H7 (cell line): ENCODE data around the gene PEAR1. TPM values are rescaled to one million over a fixed set of nuclear protein-coding genes. Genes with fewer than 3 reads are reported as not detected.

Experiments used
- DNase-seq: peaks from one replicate; pipeline ENCODE4 v3.0.0; 2012
- H3K27me3 ChIP-seq: 2 replicates; pipeline ENCODE4 v1.6.0; 2011; ENCODE audit warnings: mild to moderate bottlenecking, low read length; ENCODE audit not compliant: control insufficient read depth, insufficient read depth
- H3K36me3 ChIP-seq: replicated peaks from 2 replicates; pipeline ENCODE4 v1.5.1; 2011; ENCODE audit warnings: low read length; ENCODE audit not compliant: control insufficient read depth, insufficient read depth
- H3K4me3 ChIP-seq: 2 replicates; pipeline ENCODE4 v1.5.1; 2011; ENCODE audit warnings: low read depth, mild to moderate bottlenecking, control low read depth, low read length, moderate library complexity; ENCODE audit not compliant: insufficient read depth
- total RNA-seq: library from RNA; depleted of rRNA; stranded (reverse); fragments of >200 nt; shearing (Covaris generic); gene quantifications from 2 replicates; pipeline ENCODE4 v1.2.3, GENCODE V29; 2014

The PEAR1 gene
- total RNA-seq, 1 experiment from 2014 or later: 1.2 TPM

DNA sequence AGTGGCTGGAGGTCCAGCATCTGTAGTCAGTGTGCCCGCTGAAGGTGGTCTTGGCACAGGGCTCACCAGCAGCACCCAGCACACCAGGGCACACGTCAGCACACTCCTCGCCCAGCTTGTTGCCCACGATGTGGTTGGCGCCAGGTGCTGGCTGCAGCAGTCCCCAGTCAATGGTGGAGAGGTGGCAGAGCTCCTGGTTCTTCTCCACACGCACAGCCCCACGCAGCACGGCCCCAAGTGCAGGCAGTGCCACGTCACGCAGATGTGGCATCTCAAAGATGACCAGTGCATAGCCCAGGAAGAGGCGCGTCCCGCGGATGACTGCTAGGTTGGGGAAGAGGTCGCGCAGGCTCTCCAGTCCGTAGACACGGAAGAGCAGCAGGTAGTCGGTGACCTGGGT, 39.8 kb upstream of the PEAR1 start:
- Histone ChIP-seq H3K4me3 (no peak overlapping the region), H3K36me3 (no peaks in the 10 kb centered on the region), H3K27me3 (peaks cover 76% of the 10 kb centered on the region)
- peak; percentile 37 for DNase-seq

GRCh38 chr1:156854634-156855033, 38.9 kb upstream of the PEAR1 start:
- peaks cover 76% of the 10 kb centered on the region for H3K27me3 ChIP-seq
- no peaks in the 10 kb centered on the region for H3K36me3 ChIP-seq
- no peak overlapping the region for H3K4me3 ChIP-seq
- no peak for DNase-seq

DNA sequence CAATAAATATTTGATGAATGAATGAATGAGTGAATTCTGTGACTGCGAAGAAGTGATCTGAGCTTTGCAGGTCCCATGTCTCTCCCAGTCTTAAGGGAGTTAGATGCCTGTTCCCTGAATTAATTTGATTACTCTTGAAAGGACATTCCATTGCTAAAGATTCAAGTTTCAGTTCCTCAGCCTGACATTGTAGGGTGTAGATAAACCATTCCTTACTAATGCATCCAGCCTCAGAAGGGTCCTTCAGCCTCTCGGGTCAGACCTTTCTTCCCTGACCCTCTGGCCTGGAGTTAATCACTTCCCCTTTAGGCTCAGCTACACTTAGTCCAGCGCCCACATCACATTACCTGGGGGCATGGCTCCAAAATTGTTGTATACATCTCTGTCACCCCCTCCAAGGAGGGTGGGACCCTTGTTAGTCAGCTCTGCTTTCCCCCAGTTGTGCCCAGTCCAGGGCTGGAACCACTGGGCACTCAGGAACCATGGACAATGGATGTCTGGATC, 37.2 kb upstream of the PEAR1 start:
- DNase-seq: no peak
- H3K36me3 ChIP-seq: no peaks in the 10 kb centered on the region
- peaks cover 80% of the 10 kb centered on the region for H3K27me3 ChIP-seq
- no peak overlapping the region for H3K4me3 ChIP-seq

DNA sequence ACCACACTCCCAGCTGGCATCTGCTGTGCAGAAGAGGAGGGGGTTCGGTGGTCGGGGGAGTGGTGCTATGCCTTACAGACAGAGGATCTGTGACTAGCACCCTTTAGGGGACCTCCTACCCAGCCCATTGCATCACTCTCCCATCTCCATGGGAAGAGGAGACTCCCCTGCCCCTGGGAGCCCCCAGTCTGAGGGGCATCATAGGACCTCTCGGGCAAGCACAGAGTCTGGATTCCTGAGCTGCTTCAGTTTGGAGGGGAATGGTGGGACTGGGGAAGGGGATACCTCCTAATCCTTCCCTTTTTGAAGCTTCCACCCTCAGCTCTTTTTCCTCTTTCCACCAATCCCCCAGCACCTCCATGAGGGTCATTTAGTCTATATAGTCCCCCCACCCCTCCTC, 36.0 kb upstream of the PEAR1 start:
- no peaks in the 10 kb centered on the region for H3K36me3 ChIP-seq
- no peak for DNase-seq
- H3K4me3 ChIP-seq: no peak overlapping the region
- peaks cover 84% of the 10 kb centered on the region for H3K27me3 ChIP-seq

GRCh38 chr1:156858555-156858956, 35.0 kb upstream of the PEAR1 start:
- H3K27me3 ChIP-seq: peaks cover 87% of the 10 kb centered on the region
- H3K36me3 ChIP-seq: no peaks in the 10 kb centered on the region
- no peak for DNase-seq
- 0 out of 2 replicates have a peak overlapping the region, but pooled peaks have one; percentile 1 for H3K4me3 ChIP-seq

DNA sequence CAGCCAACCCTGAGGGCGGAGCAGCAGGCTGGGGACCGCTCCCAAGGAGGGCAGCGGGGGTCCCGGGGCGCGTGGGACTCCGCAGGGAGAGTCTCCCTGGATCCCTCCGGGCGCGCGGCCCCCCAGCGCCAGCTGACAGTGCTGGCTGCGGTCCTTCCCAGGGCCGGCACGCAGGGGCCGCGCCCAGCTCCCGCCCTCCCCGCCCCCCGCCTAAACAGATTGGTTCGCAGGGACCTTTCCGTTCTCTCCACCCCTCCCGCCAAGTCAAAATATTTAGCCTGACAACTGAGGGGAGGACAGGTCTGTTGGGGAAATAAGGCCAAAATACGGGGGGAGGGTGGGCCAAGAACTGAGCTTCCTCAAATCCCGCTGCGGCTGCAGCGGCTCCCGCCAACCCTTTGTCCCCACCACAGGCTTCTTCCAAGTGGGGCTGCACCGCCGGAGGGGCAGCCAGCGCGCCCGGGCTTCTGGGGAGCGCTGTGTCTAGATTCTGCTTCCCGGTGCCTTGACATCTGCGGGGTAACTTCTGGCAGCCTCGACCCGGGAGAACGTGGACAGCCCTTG, 34.5 kb upstream of the PEAR1 start, which contains the start of gene INSRR:
TSS of gene INSRR (minus strand) at position 159 of the 564 bp plus-strand sequence. CDS start 496 bp downstream, outside the sequence.
- peak; percentile 90 for DNase-seq
- H3K27me3 ChIP-seq: peaks cover 87% of the 10 kb centered on the region

DNA sequence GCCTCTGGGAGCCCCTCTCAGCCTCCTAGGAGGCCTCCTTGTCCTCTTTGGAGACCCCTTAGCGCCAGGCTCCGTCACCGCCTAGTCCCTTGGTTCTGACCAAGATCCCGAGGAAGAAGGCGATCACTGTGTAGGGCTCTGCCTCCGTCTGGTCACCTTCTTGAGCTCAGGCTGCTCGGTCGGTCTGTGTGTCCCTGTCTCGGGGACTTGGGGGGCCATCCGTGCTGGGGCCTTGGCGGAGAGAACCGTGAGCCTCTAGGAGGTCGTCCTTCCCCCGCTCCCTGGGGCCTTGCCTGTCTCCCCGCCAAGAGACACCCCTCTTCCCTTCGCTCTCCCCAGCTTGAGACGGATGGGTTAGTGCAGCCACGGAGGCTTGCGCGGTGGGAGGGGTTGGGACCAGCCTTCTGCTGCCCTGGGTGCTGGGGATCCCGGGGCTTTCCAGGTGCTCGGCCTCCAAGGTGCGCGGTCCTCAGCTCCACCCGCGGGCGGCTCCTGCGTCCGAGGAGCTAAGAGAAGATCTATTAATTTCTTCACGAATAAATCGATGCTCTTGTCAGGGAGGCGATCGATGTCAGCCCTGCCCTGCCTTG, 33.9 kb upstream of the PEAR1 start:
- peak overlapping the region; percentile 40 for H3K4me3 ChIP-seq
- peaks cover 85% of the 10 kb centered on the region for H3K27me3 ChIP-seq

More for the DNA sequence above, 34.5 kb upstream of the PEAR1 start, which contains the start of gene INSRR:
- H3K36me3 ChIP-seq: no peaks in the 10 kb centered on the region
- peak within 1 kb of the TSS; percentile 40 for H3K4me3 ChIP-seq

GRCh38 chr1:156860113-156860627, 33.3 kb upstream of the PEAR1 start:
- H3K4me3 ChIP-seq: peak overlapping the region; percentile 40
- peaks cover 88% of the 10 kb centered on the region for H3K27me3 ChIP-seq
- H3K36me3 ChIP-seq: no peaks in the 10 kb centered on the region
- DNase-seq: peak; percentile 94

More for the DNA sequence above, 33.9 kb upstream of the PEAR1 start:
- H3K36me3 ChIP-seq: no peaks in the 10 kb centered on the region
- DNase-seq: peak; percentile 82

- Histone ChIP-seq H3K4me3 (peak within 1 kb of the TSS; percentile 40), H3K27me3 (peaks cover 93% of the 10 kb centered on the region), H3K36me3 (no peaks in the 10 kb centered on the region)
- peak; percentile 97 for DNase-seq
Measured at GRCh38 chr1:156860628-156861423, 32.7 kb upstream of the PEAR1 start, which contains the start of gene NTRK1. TSS of gene NTRK1 (plus strand) at chr1:156860865. CDS start at chr1:156860935, 70 bp downstream.

DNA sequence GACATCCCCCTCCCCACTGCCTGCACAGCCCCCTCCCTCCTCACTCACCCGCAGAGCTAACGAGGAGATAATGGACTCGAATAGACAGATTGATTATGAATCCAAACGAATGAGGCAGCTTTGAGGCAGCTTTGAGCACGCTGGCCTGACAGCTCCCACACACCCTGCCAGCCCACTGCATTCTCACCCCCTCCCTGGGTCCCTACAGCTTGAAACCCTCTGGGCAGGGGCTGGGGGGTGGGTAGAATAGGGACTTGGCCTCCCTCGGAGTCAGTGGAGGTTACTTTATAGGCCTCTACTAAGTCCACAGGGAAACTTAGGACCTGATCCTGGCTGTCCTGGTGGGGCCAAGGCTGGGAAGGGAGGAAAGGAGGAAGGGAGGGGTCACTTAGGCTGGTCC, 30.9 kb upstream of the PEAR1 start:
- Histone ChIP-seq H3K27me3 (peaks cover 76% of the 10 kb centered on the region), H3K36me3 (no peaks in the 10 kb centered on the region), H3K4me3 (no peak overlapping the region)
- no peak for DNase-seq

DNA sequence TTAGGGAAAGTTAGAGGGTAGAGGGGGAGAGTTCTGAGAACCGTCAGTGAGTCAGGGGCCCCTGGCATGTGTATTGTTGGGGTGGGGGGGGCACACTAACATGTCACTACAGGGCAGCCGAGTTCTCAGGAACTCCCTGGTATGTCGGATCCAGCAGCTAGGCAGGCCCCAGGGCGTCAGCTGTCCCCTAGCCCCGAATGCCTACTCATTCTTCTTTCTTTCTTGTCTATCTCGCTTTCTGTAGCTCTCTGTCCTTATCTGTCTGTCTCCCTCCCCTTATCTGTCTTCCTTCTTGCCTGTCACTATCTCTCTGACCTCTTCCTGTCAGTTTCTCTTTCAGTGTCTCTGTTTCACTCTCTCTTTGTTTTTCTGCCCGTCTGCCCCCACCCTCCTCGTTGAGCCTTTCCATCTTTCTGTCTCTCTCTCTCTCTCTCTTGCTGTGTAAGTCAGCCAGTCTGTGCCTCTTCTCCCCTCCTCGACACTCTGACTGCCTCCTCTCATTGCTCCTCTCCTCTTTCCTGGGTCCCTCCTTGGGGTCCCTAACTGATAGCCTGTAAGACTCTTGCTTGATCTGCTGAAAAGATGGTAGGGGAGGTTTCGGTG, 30.4 kb upstream of the PEAR1 start:
- Histone ChIP-seq H3K4me3 (no peak overlapping the region), H3K27me3 (peaks cover 71% of the 10 kb centered on the region), H3K36me3 (no peaks in the 10 kb centered on the region)
- DNase-seq: no peak

DNA sequence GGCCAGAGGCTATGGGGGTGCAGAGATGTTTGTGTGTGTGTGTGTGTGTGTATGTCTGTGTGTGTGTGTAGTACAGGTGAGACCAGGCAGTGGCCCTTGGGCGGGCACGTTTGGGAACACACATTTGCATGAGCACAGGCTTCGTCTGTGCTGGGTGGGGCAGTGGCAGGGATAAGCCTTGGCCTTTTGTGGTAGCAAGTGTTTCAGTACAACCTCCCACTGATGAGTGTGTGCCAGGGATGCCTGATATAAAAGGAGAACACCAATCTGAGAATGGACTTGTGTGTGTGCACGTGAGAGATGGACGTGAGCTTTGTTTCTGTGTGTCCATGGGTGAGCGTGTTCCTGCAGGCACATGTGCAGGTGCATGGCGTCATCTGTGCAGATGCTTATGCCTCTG, 29.9 kb upstream of the PEAR1 start:
- peaks cover 66% of the 10 kb centered on the region for H3K27me3 ChIP-seq
- no peaks in the 10 kb centered on the region for H3K36me3 ChIP-seq
- no peak overlapping the region for H3K4me3 ChIP-seq
- DNase-seq: no peak

DNA sequence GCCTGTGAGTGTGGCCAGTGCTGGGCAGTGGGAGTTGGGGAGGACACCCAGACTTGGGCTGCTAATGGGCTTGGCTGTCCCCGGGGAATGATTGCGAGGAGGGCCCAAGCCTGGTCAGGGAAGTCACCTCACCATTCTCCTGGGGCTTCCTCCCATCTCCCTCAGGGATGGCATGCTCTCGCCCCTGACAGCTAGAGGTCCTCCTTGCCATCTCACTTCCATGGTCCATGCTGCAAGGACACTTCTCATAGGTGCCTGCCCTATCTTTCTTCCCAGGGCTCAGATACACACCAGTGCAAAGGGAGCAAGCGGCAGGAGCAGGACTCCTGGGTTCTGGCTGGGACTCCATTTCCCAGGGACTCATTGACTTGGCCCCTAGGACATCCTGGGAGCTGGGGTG, 28.7 kb upstream of the PEAR1 start:
- no peaks in the 10 kb centered on the region for H3K36me3 ChIP-seq
- DNase-seq: no peak
- H3K4me3 ChIP-seq: no peak overlapping the region
- peaks cover 54% of the 10 kb centered on the region for H3K27me3 ChIP-seq

DNA sequence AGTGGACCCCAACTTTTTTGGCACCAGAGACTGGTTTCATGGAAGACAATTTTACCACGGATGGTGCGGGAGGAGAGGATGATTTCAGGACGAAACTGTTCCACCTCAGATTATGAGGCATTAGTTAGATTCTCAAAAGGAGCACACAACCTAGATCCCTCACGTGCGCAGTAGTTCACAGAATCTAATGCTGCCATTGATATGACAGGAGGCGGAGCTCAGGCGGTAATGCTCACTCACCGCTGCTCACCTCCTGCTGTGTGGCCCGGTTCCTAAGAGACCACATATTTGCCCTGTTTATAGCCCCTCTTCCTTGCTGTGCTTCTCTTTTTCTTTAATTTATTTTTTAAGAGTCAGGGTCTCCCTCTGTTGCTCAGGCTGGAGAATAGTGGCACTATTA, 28.3 kb upstream of the PEAR1 start:
- DNase-seq: no peak
- Histone ChIP-seq H3K4me3 (no peak overlapping the region), H3K27me3 (peaks cover 50% of the 10 kb centered on the region), H3K36me3 (no peaks in the 10 kb centered on the region)
